GM12864 (cell line): ENCODE measurements around the gene TRAF3IP3.
"Not testable (repeated sequence)": the region's sequence is repeated elsewhere in the genome, so short reads cannot be mapped to it uniquely, and the experiment has no call there.

ENCODE experiments used
- DNase-seq: peaks from one replicate; pipeline ENCODE4 v3.0.0-alpha.2; 2011; ENCODE audit warnings: low read depth
- H3K4me3 ChIP-seq: 2 replicates; pipeline ENCODE4 v1.5.1; 2011; ENCODE audit warnings: mild to moderate bottlenecking, low read depth, low read length, control low read depth
- TF ChIP-seq, protein P1 (sequence below): IDR thresholded peaks from 2 replicates; pipeline ENCODE4 v1.5.1; 2011; ENCODE audit warnings: low read depth, mild to moderate bottlenecking, moderate library complexity, low read length, control low read depth, inconsistent platforms; ENCODE audit errors: missing control alignments

Gene TRAF3IP3

GRCh38 chr1:209787551-209787950, 31.7 kb downstream of the TRAF3IP3 start:
- TF ChIP-seq, protein P1, sequence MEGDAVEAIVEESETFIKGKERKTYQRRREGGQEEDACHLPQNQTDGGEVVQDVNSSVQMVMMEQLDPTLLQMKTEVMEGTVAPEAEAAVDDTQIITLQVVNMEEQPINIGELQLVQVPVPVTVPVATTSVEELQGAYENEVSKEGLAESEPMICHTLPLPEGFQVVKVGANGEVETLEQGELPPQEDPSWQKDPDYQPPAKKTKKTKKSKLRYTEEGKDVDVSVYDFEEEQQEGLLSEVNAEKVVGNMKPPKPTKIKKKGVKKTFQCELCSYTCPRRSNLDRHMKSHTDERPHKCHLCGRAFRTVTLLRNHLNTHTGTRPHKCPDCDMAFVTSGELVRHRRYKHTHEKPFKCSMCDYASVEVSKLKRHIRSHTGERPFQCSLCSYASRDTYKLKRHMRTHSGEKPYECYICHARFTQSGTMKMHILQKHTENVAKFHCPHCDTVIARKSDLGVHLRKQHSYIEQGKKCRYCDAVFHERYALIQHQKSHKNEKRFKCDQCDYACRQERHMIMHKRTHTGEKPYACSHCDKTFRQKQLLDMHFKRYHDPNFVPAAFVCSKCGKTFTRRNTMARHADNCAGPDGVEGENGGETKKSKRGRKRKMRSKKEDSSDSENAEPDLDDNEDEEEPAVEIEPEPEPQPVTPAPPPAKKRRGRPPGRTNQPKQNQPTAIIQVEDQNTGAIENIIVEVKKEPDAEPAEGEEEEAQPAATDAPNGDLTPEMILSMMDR = no peak
- DNase-seq = no peak
- H3K4me3 ChIP-seq = no peak overlapping the region

GRCh38 chr1:209789245-209789644, 33.4 kb downstream of the TRAF3IP3 start:
- no peak for DNase-seq
- TF ChIP-seq, protein P1 = no peak
- no peak overlapping the region for H3K4me3 ChIP-seq

DNA sequence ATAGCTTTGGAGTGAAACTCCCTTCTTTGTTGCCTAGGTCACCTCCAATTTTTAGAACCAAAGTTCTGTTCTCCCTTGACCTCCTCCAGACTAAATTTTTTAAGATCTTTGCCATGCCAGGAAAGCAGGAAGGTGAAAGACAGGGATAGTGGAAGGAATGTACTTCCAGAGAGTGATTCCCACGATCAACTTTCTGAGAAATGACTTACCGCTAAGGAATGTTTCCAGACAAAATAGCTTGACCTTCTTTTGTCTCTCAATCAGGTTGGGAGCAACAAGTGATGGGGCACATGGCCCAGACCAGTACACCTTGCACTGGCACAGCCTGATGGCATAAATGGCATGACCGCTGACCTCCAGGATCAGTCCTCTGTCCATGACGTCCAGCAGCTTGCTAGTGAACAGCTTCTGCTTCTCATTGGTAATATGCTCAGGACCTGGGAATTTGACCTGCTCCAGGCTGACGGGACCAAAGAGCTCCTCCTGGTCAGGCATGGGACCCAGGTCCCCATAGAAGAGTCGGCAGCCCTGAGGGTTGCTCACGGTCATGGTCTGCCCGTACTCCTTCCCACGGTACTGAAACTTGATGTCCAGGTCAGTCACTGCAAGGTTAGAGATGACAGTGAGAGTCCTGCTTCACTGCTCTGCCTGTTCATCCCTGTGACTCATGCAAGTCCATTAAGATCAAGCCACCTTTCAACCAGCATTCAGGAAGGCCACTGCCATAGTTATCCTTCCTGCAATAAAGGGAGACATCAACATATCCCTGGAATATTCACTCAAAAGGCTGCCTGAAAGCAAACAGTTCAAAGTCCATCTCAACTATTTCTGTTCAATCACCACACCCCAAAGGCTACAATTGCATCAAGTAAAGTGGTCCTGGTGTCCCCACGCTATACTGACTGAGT, 34.7 kb downstream of the TRAF3IP3 start:
- no peak overlapping the region for H3K4me3 ChIP-seq
- no peak for DNase-seq
- TF ChIP-seq, protein P1 = no peak

- H3K4me3 ChIP-seq = no peak overlapping the region
- no peak for DNase-seq
- TF ChIP-seq, protein P1 = no peak
Observed at GRCh38 chr1:209791920-209792319, 36.1 kb downstream of the TRAF3IP3 start.

DNA sequence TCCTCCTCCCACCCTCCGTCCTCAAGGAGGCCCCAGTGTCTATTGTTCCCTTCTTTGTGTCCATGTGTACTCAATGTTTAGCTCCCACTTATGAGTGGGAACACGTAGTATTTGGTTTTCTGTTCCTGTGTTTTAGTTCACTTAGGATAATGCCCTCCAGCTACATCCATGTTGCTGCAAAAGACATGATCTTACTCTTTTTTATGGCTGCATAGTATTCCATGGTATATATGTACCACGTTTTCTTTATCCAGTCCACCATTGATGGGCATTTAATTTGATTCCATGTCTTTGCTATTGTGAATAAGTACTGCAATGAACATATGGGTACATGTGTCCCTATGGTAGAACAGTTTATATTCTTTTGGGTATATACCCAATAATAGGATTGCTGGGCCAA, 37.9 kb downstream of the TRAF3IP3 start:
- not testable (repeated sequence) for H3K4me3 ChIP-seq, DNase-seq

- DNase-seq = no peak
- H3K4me3 ChIP-seq = no peak overlapping the region
- TF ChIP-seq, protein P1 = peak; percentile 33
Observed at GRCh38 chr1:209797978-209798639, 42.3 kb downstream of the TRAF3IP3 start.

- DNase-seq = no peak
Observed at GRCh38 chr1:209800984-209801834, 45.4 kb downstream of the TRAF3IP3 start.

More at GRCh38 chr1:209800984-209801834, 45.4 kb downstream of the TRAF3IP3 start:
- H3K4me3 ChIP-seq = no peak overlapping the region
- TF ChIP-seq, protein P1 = no peak
